Effector memory CD4-positive, alpha-beta T cell (primary cell): ENCODE results near the gene ADCY10.
"Not testable (repeated sequence)": the region's sequence is repeated elsewhere in the genome, so short reads cannot be mapped to it uniquely, and the experiment has no call there.

Experiments
- DNase-seq, 3 donors: peaks; one replicate each; pipeline ENCODE4 v3.0.0-alpha.2; 2020
- H3K27ac ChIP-seq: 2 replicates; pipeline ENCODE4 v1.7.0; 2013; ENCODE audit warnings: mild to moderate bottlenecking, low read length, moderate library complexity; ENCODE audit not compliant: insufficient read depth, poor library complexity, severe bottlenecking
- H3K27me3 ChIP-seq: replicated peaks from 2 replicates; pipeline ENCODE4 v1.7.0; 2013; ENCODE audit warnings: mild to moderate bottlenecking, low read length; ENCODE audit not compliant: insufficient read depth, control insufficient read depth, poor library complexity, severe bottlenecking
- H3K36me3 ChIP-seq: 2 replicates; pipeline ENCODE4 v1.7.0; 2013; ENCODE audit warnings: mild to moderate bottlenecking, low read length, moderate library complexity; ENCODE audit not compliant: control insufficient read depth, insufficient read depth
- H3K4me1 ChIP-seq: 2 replicates; pipeline ENCODE4 v1.7.0; 2013; ENCODE audit warnings: low read length, mild to moderate bottlenecking; ENCODE audit not compliant: control insufficient read depth, insufficient read depth, poor library complexity, severe bottlenecking
- H3K4me3 ChIP-seq: 2 replicates; pipeline ENCODE4 v1.7.0; 2013; ENCODE audit warnings: low read length, low read depth, mild to moderate bottlenecking; ENCODE audit not compliant: insufficient read depth, poor library complexity, severe bottlenecking
- H3K9me3 ChIP-seq: 2 replicates; pipeline ENCODE4 v1.7.0; 2013; ENCODE audit warnings: mild to moderate bottlenecking, low read length, moderate library complexity; ENCODE audit not compliant: control insufficient read depth

The ADCY10 gene

GRCh38 chr1:167821356-167821685 lies 92.6 kb downstream of the ADCY10 start:
- Histone ChIP-seq H3K9me3 (no peaks in the 10 kb centered on the region), H3K4me1 (peaks cover 5% of the 10 kb centered on the region), H3K27me3 (no peaks in the 10 kb centered on the region), H3K27ac (no peak overlapping the region), H3K36me3 (no peaks in the 10 kb centered on the region), H3K4me3 (no peak overlapping the region)
- DNase-seq = no peak

GRCh38 chr1:167820684-167821355 lies 93.1 kb downstream of the ADCY10 start:
- Histone ChIP-seq H3K4me3 (no peak overlapping the region), H3K9me3 (no peaks in the 10 kb centered on the region), H3K36me3 (no peaks in the 10 kb centered on the region), H3K27ac (no peak overlapping the region), H3K4me1 (peaks cover 5% of the 10 kb centered on the region), H3K27me3 (no peaks in the 10 kb centered on the region)
- no peak for DNase-seq

GRCh38 chr1:167819849-167820683 lies 93.9 kb downstream of the ADCY10 start:
- Histone ChIP-seq H3K4me3 (peak overlapping the region; percentile 39), H3K9me3 (no peaks in the 10 kb centered on the region), H3K4me1 (peaks cover 5% of the 10 kb centered on the region), H3K27ac (no peak overlapping the region), H3K27me3 (no peaks in the 10 kb centered on the region), H3K36me3 (no peaks in the 10 kb centered on the region)
- DNase-seq = no peak

- no peak overlapping the region for H3K4me3 ChIP-seq
- peaks cover 5% of the 10 kb centered on the region for H3K4me1 ChIP-seq
- H3K27ac ChIP-seq = no peak overlapping the region
- H3K27me3 ChIP-seq = no peaks in the 10 kb centered on the region
- H3K36me3 ChIP-seq = no peaks in the 10 kb centered on the region
- DNase-seq = no peak
- H3K9me3 ChIP-seq = no peaks in the 10 kb centered on the region
Measured at GRCh38 chr1:167815650-167816049, 98.3 kb downstream of the ADCY10 start.

GRCh38 chr1:167812972-167813371 lies 101.0 kb downstream of the ADCY10 start:
- DNase-seq = no peak
- Histone ChIP-seq H3K4me1 (no peaks in the 10 kb centered on the region), H3K27me3 (no peaks in the 10 kb centered on the region), H3K27ac (no peak overlapping the region), H3K36me3 (no peaks in the 10 kb centered on the region), H3K4me3 (no peak overlapping the region), H3K9me3 (no peaks in the 10 kb centered on the region)

- Histone ChIP-seq H3K36me3 (no peaks in the 10 kb centered on the region), H3K4me1 (peaks cover 7% of the 10 kb centered on the region), H3K27me3 (no peaks in the 10 kb centered on the region), H3K9me3 (no peaks in the 10 kb centered on the region), H3K27ac (no peak overlapping the region), H3K4me3 (no peak overlapping the region)
- no peak for DNase-seq
Measured at GRCh38 chr1:167808690-167809089, 105.2 kb downstream of the ADCY10 start.

- no peak overlapping the region for H3K27ac ChIP-seq
- H3K9me3 ChIP-seq = no peaks in the 10 kb centered on the region
- no peak for DNase-seq
- no peak overlapping the region for H3K4me3 ChIP-seq
- H3K4me1 ChIP-seq = peaks cover 7% of the 10 kb centered on the region
- no peaks in the 10 kb centered on the region for H3K36me3 ChIP-seq
- no peaks in the 10 kb centered on the region for H3K27me3 ChIP-seq
Measured at GRCh38 chr1:167808104-167808503, 105.8 kb downstream of the ADCY10 start.

GRCh38 chr1:167806676-167807075 lies 107.3 kb downstream of the ADCY10 start:
- H3K4me3 ChIP-seq, DNase-seq, H3K27ac ChIP-seq, H3K4me1 ChIP-seq, H3K36me3 ChIP-seq, H3K27me3 ChIP-seq, H3K9me3 ChIP-seq: not testable (repeated sequence)

GRCh38 chr1:167806235-167806634 lies 107.7 kb downstream of the ADCY10 start:
- not testable (repeated sequence) for H3K4me1 ChIP-seq, H3K27ac ChIP-seq, H3K27me3 ChIP-seq, H3K4me3 ChIP-seq, H3K9me3 ChIP-seq, DNase-seq, H3K36me3 ChIP-seq

GRCh38 chr1:167805041-167805556 lies 108.8 kb downstream of the ADCY10 start:
- no peaks in the 10 kb centered on the region for H3K27me3 ChIP-seq
- H3K27ac ChIP-seq = peak overlapping the region; percentile 34
- no peaks in the 10 kb centered on the region for H3K36me3 ChIP-seq
- DNase-seq = no peak
- no peak overlapping the region for H3K4me3 ChIP-seq
- H3K4me1 ChIP-seq = peaks cover 7% of the 10 kb centered on the region
- no peaks in the 10 kb centered on the region for H3K9me3 ChIP-seq
